Measurements from ENCODE around the gene FERMT2.
"Not testable (repeated sequence)": the region's sequence is repeated elsewhere in the genome, so short reads cannot be mapped to it uniquely, and the experiment has no call there.

The FERMT2 gene

DNA sequence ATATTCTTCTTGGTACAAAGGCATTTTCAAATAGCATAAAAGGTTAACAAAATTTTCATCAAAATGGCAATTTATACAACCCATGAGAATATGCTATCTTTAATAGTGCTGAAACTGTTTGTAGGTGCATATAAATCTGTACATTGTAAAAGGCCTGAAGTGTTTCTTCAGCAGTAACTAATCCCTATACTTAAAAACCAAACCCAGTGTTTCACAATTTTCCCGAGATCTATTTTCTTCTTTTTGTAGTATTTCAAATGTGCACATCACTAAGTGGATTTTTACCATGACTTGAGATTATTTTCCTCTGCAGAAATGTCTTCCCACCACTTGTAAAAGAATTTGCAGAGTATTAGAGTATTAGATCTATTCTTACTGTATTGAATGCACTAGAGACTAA, 76.5 kb downstream of the FERMT2 start:
- no peak for DNase-seq (ENCODE audit: low read depth)
- TF ChIP-seq, protein P1, sequence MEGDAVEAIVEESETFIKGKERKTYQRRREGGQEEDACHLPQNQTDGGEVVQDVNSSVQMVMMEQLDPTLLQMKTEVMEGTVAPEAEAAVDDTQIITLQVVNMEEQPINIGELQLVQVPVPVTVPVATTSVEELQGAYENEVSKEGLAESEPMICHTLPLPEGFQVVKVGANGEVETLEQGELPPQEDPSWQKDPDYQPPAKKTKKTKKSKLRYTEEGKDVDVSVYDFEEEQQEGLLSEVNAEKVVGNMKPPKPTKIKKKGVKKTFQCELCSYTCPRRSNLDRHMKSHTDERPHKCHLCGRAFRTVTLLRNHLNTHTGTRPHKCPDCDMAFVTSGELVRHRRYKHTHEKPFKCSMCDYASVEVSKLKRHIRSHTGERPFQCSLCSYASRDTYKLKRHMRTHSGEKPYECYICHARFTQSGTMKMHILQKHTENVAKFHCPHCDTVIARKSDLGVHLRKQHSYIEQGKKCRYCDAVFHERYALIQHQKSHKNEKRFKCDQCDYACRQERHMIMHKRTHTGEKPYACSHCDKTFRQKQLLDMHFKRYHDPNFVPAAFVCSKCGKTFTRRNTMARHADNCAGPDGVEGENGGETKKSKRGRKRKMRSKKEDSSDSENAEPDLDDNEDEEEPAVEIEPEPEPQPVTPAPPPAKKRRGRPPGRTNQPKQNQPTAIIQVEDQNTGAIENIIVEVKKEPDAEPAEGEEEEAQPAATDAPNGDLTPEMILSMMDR (IDR thresholded peaks at IDR 0.05; ENCODE audit: control insufficient read depth, extremely low read depth, insufficient read depth): no peak
- H3K4me3 ChIP-seq (ENCODE audit: low read depth, low read length): no peak overlapping the region

- H3K4me3 ChIP-seq (ENCODE audit: low read depth, low read length): no peak overlapping the region
- no peak for DNase-seq (ENCODE audit: low read depth)
- TF ChIP-seq, protein P1 (IDR thresholded peaks at IDR 0.05; ENCODE audit: control insufficient read depth, extremely low read depth, insufficient read depth): no peak
Measured at GRCh38 chr14:52873694-52874093, 77.2 kb downstream of the FERMT2 start.

DNA sequence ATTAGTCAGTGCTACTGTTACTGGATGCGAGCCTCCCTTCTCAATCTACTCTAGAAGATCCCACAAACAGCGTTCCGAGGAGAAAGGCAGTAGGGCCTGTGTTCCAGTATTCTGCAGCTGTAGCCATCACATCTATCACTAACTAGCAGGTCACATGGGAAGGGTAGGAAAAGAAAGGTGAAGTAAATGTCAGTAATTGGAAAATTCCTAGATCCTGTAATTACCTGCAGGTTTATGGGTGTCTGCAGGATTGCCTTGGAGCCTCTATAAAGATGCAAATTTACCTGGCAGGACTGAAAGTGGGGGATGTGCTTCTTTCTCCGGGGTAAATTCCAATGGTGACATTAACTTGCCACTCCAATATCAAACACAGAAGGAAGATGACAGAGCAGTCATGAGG, 77.8 kb downstream of the FERMT2 start:
- no peak for DNase-seq (ENCODE audit: low read depth)
- no peak overlapping the region for H3K4me3 ChIP-seq (ENCODE audit: low read depth, low read length)
- TF ChIP-seq, protein P1 (IDR thresholded peaks at IDR 0.05; ENCODE audit: control insufficient read depth, extremely low read depth, insufficient read depth): no peak

DNA sequence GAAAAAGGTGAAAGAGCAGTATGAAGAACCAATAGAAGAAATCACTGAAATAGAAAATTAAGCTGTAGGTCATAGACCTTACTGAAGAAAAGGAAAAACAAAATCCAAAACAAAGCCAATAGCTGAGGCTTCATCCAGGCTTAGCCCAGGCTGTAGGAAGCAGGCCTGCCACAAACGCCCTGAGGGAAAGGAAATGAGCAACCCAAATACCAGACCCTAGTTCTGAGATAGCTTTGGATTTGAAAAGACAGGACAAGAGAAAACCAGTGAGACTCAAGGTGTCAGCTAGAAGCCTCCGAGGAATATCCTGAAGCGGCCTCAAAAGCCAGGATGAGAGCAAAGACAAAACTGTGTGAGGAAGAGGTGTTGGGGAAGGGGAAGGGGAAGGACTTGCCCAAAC, 79.2 kb downstream of the FERMT2 start:
- TF ChIP-seq, protein P1 (IDR thresholded peaks at IDR 0.05; ENCODE audit: control insufficient read depth, extremely low read depth, insufficient read depth): no peak
- no peak for DNase-seq (ENCODE audit: low read depth)
- no peak overlapping the region for H3K4me3 ChIP-seq (ENCODE audit: low read depth, low read length)

DNA sequence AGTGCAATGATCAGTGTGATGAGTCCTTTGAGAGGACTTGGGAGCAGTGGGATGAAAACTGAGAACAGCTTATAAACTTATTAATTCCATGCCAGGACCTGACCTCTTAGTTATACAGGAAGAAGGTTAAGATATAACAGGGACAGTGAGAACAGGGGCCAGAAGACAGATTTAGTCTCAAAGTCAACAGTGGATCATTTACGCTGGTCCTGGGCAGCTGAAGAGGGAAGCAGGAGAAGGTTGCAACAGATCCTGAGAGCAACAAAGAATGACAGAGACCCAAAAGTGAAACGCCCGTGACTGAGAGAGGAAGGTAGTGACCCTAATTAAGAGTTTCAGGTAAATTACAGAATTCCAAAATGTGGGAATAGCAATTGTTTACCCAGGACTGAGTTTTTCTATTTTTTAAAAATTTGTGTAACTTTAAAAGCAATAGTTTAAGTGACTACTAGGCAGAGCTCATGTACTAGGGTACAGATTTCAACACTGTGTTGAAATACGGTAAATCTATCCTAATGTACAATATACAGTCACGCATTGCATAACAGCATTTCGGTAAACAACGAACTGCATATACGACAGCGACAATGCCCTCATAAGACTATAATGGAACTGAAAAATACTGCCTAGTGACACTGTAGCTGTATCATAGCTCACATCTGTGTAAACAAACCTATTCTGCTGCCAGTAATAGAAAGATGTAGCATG, 81.8 kb downstream of the FERMT2 start:
- H3K4me3 ChIP-seq (ENCODE audit: low read depth, low read length): no peak overlapping the region
- no peak for DNase-seq (ENCODE audit: low read depth)
- TF ChIP-seq, protein P1 (IDR thresholded peaks at IDR 0.05; ENCODE audit: control insufficient read depth, extremely low read depth, insufficient read depth): no peak

DNA sequence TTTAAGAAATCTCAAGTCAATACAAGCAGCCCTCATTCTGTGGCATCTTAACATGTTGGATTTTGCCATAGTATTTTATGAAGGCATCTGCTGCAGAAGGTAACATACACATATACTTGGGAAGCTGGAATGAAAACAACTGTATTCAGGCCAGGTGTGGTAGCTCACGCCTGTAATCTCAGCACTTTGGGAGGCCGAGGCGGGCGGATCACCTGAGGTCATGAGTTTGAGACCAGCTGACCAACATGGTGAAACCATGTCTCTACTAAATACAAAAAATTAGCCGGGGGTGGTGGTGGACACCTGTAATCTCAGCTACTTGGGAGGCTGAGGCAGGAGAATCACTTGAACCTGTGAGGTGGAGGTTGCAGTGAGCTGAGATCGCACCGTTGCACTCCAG, 86.0 kb downstream of the FERMT2 start:
- DNase-seq (ENCODE audit: low read depth); H3K4me3 ChIP-seq (ENCODE audit: low read depth, low read length): not testable (repeated sequence)

- H3K4me3 ChIP-seq (ENCODE audit: low read depth, low read length): no peak overlapping the region
- no peak for DNase-seq (ENCODE audit: low read depth)
- TF ChIP-seq, protein P1 (IDR thresholded peaks at IDR 0.05; ENCODE audit: control insufficient read depth, extremely low read depth, insufficient read depth): no peak
Measured at GRCh38 chr14:52863334-52863700, 87.5 kb downstream of the FERMT2 start.

All from LNCaP clone FGC (cell line).